ENCODE data around the gene ARMCX2. TPM values are rescaled to one million over a fixed set of nuclear protein-coding genes. Genes with fewer than 3 reads are reported as not detected.

Gene ARMCX2
- total and polyA plus RNA-seq, 2 of the 4 experiments (the other 2 are of a cell fraction) = 63.6 to 109 TPM

DNA sequence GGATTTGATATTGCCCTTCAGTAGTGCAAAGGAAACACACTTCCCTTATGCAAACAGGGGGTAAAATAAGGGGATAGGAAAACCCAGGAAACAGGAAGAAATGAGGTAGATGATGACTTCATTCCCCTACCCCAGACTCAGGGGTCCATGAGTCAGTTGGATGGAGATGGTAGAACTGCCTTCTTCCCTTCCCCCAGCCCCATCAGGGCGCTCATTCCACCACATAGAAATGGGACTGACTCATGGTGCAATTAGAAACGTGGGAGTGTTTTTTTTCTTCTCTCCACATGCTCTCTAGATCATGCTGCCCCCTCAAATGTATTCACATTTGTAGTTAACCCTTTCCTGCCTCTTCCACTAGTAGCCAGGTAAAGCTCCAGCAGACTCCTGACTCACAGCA lies 23.1 kb upstream of the ARMCX2 start:
- H4K5ac ChIP-seq (ENCODE audit: low read depth, low read length) = no peak overlapping the region
- no peak overlapping the region for H4K8ac ChIP-seq (ENCODE audit: low read depth in 2 of 2, low read length in 2 of 2)
- no peaks in the 10 kb centered on the region for H3K4me1 ChIP-seq (ENCODE audit: control insufficient read depth, insufficient read depth, low read length)
- no CpG with 5 or more reads among the region's 2 CpGs for WGBS, 2 experiments (ENCODE audit: extremely low coverage in 2 of 2, insufficient read length in 1 of 2)
- in situ Hi-C loops (cut with MboI; ENCODE audit: low sequenced_read_pairs) (no loop called here), intact Hi-C loops (cut with micrococcal nuclease) (no loop called here), dilution Hi-C loops (cut with HindIII; ENCODE audit: low sequenced_read_pairs, unreplicated experiment) (no loop called here)
- no peaks in the 10 kb centered on the region for H4K20me1 ChIP-seq (ENCODE audit: insufficient read depth, low read length)
- peaks cover 2% of the 10 kb centered on the region; the same call in 1 of the 2 replicates for H3K27me3 ChIP-seq (ENCODE audit: control insufficient read depth, insufficient read depth, low read length)
- no peaks in the 10 kb centered on the region for H3K36me3 ChIP-seq (ENCODE audit: control insufficient read depth, insufficient read depth, low read length)
- no TSS peak for BruUV-seq (replicated peaks)
- no peak overlapping the region for H3K14ac ChIP-seq (replicated peaks; ENCODE audit: low read depth, low read length)
- 0 out of 2 replicates have a peak, but pooled peaks have one; percentile 53 for ATAC-seq (ENCODE audit: low read depth)
- H3K4me2 ChIP-seq (ENCODE audit: low read depth, low read length) = peak overlapping the region; percentile 41; the same call in 1 of the 2 replicates
- TF ChIP-seq CHD1 (IDR thresholded peaks at IDR 0.05; ENCODE audit: low read depth, low read length) = no peak
- TF ChIP-seq MAZ (IDR thresholded peaks at IDR 0.05; ENCODE audit: borderline replicate concordance, low read depth, low read length) = no peak
- no peak for TF ChIP-seq MXI1 (IDR thresholded peaks at IDR 0.05; ENCODE audit: borderline replicate concordance, low read depth, low read length)
- no peak for TF ChIP-seq NFE2L2 (IDR thresholded peaks at IDR 0.05; ENCODE audit: low read depth, low read length)
- TF ChIP-seq RFX5 (IDR thresholded peaks at IDR 0.05; ENCODE audit: low read depth, low read length) = no peak
- no peak for TF ChIP-seq CEBPB (IDR thresholded peaks at IDR 0.05; ENCODE audit: low read depth, low read length)
- TF ChIP-seq POLR2A (IDR thresholded peaks at IDR 0.05; ENCODE audit: low read depth, low read length) = no peak
- TF ChIP-seq FOS (IDR thresholded peaks at IDR 0.05; ENCODE audit: low read depth, low read length) = no peak
- no peak for TF ChIP-seq SMC3 (IDR thresholded peaks at IDR 0.05; ENCODE audit: low read depth, low read length)
- TF ChIP-seq MAFK (IDR thresholded peaks at IDR 0.05; ENCODE audit: low read depth, low read length) = no peak
- TF ChIP-seq, protein P1, sequence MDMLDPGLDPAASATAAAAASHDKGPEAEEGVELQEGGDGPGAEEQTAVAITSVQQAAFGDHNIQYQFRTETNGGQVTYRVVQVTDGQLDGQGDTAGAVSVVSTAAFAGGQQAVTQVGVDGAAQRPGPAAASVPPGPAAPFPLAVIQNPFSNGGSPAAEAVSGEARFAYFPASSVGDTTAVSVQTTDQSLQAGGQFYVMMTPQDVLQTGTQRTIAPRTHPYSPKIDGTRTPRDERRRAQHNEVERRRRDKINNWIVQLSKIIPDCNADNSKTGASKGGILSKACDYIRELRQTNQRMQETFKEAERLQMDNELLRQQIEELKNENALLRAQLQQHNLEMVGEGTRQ (IDR thresholded peaks at IDR 0.05; ENCODE audit: low read depth, low read length) = no peak
- TF ChIP-seq, protein P2, sequence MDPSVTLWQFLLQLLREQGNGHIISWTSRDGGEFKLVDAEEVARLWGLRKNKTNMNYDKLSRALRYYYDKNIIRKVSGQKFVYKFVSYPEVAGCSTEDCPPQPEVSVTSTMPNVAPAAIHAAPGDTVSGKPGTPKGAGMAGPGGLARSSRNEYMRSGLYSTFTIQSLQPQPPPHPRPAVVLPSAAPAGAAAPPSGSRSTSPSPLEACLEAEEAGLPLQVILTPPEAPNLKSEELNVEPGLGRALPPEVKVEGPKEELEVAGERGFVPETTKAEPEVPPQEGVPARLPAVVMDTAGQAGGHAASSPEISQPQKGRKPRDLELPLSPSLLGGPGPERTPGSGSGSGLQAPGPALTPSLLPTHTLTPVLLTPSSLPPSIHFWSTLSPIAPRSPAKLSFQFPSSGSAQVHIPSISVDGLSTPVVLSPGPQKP (IDR thresholded peaks at IDR 0.05; ENCODE audit: borderline replicate concordance, low read depth, low read length) = no peak
- no peak for TF ChIP-seq RCOR1 (IDR thresholded peaks at IDR 0.05; ENCODE audit: insufficient replicate concordance, low read length)
- no peak for TF ChIP-seq BHLHE40 (IDR thresholded peaks at IDR 0.05; ENCODE audit: low read depth, low read length)
- no peak overlapping the region for H3K18ac ChIP-seq (ENCODE audit: low read depth, low read length)
- no peak overlapping the region for H2BK20ac ChIP-seq (ENCODE audit: low read depth, low read length)
- no peak overlapping the region for H2AK5ac ChIP-seq (ENCODE audit: low read depth, low read length)
- H3K4ac ChIP-seq (ENCODE audit: low read depth, low read length) = no peak overlapping the region
- no peak overlapping the region for H3K23ac ChIP-seq (ENCODE audit: low read depth, low read length)
- ChIA-PET CTCF (no interaction called here), POLR2A (ENCODE audit: unreplicated experiment) (no interaction called here)
- no peak overlapping the region for H2BK5ac ChIP-seq (ENCODE audit: low read depth, low read length, poor library complexity, severe bottlenecking)
- H3K27ac ChIP-seq (ENCODE audit: insufficient read depth, low read length) = no peak overlapping the region
- H2AFZ ChIP-seq (replicated peaks; ENCODE audit: low read length, poor library complexity) = peak overlapping the region; percentile 53
- H2BK15ac ChIP-seq (ENCODE audit: low read depth, low read length) = no peak overlapping the region
- H2AK9ac ChIP-seq (replicated peaks; ENCODE audit: low read depth, low read length, poor library complexity) = peak overlapping the region; percentile 19
- H3K9ac ChIP-seq (ENCODE audit: low read depth, low read length) = no peak overlapping the region
- no peak overlapping the region for H3K56ac ChIP-seq (ENCODE audit: extremely low read depth, insufficient read depth, low read length)
- H3K4me3 ChIP-seq (ENCODE audit: insufficient read depth, low read depth, low read length) = no peak overlapping the region
- H4K91ac ChIP-seq (ENCODE audit: insufficient read depth, low read depth, low read length) = no peak overlapping the region
- no peaks in the 10 kb centered on the region for H3K9me3 ChIP-seq (ENCODE audit: control insufficient read depth, insufficient read depth, low read length)
- no peaks in the 10 kb centered on the region for H3K79me1 ChIP-seq (ENCODE audit: low read depth in 1 of 2, low read length in 2 of 2)
- DNase-seq = peak; percentile 57
- H2BK120ac ChIP-seq (ENCODE audit: low read depth, low read length) = no peak overlapping the region
- H3K9me1 ChIP-seq (ENCODE audit: insufficient read depth, low read length) = no peaks in the 10 kb centered on the region

All from IMR-90 (cell line).